Measurements from ENCODE around the gene RNU1-3.

DNA sequence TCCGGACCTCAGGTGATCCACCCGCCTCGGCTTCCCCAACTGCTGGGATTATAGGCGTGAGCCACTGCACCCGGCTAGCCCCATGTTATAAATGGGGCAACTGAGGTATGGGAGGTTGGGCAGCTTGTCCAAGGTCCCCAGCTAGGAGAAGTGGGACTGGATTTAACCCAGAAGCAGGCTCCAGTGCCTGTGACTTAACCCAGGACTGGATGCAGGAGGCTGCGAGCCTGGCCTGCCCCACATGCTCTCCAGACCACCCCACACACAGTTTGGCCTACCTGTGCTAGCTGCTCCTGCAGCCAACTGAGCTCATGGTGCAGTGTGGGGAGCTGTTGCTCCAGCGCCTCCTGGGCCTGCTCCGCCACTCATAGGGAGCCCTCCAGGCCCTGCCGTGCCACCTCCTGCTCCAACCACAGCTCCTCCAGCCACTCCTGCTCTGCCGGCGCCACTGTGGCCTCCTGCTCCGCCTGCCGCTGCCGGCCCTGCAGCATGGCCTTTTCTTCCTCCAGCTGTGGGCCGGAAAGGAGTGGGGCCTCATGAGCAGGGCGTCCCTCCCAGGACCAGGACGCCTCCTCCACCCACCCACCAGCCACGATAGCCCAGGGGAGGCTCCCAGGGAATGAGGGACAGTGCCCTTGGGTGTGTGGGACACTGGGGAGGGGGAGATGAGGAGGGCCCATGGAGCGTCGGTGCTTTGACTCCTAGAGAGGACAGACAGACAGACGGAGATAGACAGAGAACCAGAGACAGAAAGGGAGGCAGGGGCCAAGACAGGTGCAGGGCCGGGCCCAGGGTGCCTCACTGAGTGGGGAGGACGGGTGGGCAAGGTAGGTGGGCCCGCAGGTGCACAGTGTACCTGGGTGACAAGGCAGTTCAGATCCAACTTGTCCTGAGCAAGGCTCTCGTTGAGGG, 41.0 kb downstream of the RNU1-3 start:
- TF ChIP-seq, protein P1, sequence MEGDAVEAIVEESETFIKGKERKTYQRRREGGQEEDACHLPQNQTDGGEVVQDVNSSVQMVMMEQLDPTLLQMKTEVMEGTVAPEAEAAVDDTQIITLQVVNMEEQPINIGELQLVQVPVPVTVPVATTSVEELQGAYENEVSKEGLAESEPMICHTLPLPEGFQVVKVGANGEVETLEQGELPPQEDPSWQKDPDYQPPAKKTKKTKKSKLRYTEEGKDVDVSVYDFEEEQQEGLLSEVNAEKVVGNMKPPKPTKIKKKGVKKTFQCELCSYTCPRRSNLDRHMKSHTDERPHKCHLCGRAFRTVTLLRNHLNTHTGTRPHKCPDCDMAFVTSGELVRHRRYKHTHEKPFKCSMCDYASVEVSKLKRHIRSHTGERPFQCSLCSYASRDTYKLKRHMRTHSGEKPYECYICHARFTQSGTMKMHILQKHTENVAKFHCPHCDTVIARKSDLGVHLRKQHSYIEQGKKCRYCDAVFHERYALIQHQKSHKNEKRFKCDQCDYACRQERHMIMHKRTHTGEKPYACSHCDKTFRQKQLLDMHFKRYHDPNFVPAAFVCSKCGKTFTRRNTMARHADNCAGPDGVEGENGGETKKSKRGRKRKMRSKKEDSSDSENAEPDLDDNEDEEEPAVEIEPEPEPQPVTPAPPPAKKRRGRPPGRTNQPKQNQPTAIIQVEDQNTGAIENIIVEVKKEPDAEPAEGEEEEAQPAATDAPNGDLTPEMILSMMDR (IDR thresholded peaks at IDR 0.05) = no peak
- no peak for TF ChIP-seq POLR2A (IDR thresholded peaks at IDR 0.05)

Data from uterus (tissue), 2 donors.